ENCODE measurements around the gene FOSL2.

DNA sequence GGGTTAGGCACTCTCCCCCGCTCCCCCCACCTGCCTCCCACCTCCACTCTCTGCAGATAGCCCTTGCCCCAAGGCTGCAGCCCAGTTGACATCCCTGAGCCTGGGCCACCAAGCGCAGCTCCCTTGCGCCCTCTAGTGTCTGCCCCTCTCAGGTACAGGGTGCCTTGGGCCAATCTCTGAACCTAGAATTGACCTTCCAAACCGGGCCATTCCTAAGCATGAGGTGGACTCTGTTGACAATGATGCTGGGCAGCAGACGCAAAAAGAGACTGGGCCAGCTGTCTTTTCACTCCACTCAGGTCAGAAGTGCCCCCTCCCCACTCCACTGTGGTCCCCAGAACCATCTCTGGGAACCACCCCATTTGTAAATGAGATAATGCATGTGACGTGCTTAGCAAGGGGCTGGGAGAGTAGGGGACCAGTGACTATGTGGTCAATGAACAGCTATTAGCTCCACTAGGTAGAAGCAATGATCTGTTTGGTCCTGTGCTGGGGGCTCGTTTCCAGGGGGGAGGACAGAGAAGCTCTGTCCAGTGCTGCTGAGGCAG, 60.0 kb downstream of the FOSL2 start:
- TF ChIP-seq, protein P1, sequence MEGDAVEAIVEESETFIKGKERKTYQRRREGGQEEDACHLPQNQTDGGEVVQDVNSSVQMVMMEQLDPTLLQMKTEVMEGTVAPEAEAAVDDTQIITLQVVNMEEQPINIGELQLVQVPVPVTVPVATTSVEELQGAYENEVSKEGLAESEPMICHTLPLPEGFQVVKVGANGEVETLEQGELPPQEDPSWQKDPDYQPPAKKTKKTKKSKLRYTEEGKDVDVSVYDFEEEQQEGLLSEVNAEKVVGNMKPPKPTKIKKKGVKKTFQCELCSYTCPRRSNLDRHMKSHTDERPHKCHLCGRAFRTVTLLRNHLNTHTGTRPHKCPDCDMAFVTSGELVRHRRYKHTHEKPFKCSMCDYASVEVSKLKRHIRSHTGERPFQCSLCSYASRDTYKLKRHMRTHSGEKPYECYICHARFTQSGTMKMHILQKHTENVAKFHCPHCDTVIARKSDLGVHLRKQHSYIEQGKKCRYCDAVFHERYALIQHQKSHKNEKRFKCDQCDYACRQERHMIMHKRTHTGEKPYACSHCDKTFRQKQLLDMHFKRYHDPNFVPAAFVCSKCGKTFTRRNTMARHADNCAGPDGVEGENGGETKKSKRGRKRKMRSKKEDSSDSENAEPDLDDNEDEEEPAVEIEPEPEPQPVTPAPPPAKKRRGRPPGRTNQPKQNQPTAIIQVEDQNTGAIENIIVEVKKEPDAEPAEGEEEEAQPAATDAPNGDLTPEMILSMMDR (IDR thresholded peaks at IDR 0.05 in 8 of 11, conservative IDR thresholded peaks at IDR 0.05 in 3 of 11) = peak; percentile 78 to 94 (median 90)
- TF ChIP-seq POLR2A (IDR thresholded peaks at IDR 0.05) = no peak
- TF ChIP-seq POLR2AphosphoS5 (IDR thresholded peaks at IDR 0.05) = peak in 2 of 3 donors; percentile 53 to 61

Measured in spleen (tissue), 7 donors.